Measurements from ENCODE around the gene NEU4.
"Not testable (repeated sequence)": the region's sequence is repeated elsewhere in the genome, so short reads cannot be mapped to it uniquely, and the experiment has no call there.

Gene NEU4

DNA sequence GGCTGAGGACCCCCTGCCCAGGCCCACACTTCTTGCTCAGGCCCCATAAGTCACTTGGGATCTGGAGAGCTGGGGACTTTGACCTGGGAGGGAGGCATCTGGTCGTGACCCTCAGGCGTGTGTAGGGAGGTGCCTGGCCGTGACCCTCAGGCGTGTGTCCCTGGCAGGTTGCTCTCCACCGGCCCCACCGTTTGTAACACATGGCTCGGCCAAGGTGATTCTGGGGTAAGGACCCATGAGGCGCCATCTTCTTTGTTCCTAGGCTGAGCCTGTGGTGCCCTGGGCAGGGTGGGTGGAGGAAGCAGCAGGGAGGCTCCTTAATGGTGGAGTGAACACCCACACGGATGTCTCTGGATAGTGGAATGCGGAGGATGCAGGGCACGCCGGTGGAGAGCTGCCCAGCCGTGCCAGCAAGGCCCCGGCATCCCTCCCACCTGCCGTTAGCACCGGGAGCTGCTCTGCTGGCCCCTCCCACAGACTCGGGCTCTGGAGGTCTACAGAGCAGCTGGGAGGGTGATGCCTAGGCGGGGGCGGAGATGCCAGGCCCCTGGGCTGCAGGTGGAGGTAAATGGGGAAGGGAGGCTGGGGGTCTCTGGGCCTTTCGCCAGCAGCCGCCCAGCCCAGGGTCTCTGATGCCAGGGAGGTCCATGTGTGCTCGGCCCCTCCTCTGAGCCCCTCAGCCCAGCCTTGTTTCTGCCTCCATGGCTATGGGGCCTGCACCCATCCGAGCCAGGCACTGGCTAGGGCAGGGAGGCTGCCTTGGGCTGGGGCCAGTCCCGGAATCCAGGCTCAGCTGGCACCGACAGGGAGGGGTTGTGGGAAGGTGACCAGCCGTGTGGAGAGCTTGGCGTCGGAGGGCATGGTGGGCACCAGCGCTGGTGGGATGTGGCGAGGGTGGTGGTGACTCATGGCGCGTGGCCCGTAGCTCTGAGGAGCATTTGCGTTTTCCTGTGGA, 33.5 kb upstream of the NEU4 start:
- DNase-seq, result no peak

DNA sequence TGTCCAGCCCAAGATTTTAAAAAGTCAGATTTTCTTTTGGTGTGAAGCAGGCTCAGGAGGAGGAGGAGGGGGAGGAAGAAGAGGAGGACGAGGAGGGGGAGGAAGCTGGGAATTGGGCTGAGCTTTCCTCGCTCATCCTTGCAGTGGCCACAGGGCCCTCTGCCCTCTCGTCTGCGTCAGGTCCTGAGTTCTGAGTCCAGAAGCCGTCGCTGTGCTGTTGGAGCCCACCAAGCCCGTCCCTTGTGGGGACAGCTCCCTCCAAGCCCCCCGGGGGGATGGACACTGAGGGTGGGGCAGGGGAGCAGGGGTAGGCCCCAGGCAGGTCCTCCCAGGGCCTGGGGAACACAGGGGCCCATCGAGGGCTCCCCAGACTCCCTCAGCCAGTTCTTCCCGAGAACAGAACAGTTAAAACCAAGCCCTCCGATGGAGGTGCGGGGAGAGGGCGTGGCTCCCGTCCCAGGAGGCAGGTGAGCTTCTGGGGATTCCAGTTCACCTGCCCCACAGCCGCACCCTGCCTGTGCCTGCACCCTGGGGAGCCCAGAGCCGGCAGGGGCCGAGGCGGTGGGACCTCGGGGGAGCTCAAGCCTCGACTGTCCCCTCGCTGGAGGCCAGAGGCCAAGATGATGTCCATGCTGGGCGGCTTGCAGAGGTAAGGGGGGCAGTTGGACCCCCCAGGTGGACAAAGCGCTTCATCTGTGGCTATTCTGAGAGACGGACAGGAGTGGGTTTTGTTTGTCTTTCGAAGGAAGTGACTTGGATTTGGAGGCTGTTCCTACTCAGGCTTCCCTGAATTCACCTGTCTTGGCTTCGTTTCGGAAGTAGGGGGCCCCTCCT, 32.4 kb upstream of the NEU4 start, which contains the start of gene GAL3ST2:
GAL3ST2 (plus strand) TSS at position 487 of the 834 bp plus-strand sequence; CDS start at position 621, 134 bp downstream.
- no peak for DNase-seq

GRCh38 chr2:241777170-241777685, 31.8 kb upstream of the NEU4 start:
- peak; percentile 3 for DNase-seq

DNA sequence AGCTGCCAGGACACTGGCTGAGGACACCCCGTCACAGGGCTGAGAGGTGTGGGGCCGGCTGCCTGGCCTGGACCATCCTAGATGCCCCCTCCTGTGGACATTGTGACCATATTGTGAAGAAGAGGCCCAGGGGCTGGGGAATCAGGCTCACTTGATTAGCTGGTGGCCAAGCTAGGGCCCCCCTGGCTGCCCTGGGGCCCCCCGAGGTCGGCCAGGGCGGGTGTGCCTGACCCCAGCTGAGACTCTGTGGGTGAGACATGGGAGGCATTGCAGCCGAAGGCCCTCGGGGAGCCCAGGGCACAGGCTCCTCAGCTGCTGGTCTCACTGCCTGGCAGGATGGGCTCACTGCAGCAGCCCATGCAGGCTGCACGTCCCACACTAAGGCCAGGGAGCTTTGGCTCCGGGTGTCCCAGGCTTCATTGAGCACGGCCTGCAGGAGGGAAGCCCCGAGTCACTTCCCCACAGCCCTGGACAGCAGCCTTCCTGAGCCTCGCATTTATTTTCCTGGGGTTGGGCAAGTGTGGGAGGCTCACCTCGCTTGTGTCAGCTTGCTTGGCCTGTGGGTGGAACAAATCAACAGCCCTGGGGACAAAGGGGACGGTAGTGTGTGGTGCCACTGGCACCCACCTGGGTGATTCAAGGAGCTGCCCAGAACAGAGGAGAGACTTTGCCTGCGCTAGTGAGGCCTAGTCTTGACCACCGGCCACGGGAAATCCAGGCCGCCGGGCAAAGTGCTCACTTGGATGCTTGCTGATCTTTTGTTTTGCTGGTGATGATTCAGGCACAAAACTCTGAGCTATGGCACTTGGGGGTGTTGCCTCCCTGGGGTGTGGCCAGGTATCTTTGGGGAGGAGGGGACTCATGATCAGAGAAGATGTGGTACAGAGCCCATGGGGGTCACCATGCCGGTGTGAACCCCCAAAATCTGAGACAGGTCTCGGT, 31.0 kb upstream of the NEU4 start:
- DNase-seq, result no peak

DNA sequence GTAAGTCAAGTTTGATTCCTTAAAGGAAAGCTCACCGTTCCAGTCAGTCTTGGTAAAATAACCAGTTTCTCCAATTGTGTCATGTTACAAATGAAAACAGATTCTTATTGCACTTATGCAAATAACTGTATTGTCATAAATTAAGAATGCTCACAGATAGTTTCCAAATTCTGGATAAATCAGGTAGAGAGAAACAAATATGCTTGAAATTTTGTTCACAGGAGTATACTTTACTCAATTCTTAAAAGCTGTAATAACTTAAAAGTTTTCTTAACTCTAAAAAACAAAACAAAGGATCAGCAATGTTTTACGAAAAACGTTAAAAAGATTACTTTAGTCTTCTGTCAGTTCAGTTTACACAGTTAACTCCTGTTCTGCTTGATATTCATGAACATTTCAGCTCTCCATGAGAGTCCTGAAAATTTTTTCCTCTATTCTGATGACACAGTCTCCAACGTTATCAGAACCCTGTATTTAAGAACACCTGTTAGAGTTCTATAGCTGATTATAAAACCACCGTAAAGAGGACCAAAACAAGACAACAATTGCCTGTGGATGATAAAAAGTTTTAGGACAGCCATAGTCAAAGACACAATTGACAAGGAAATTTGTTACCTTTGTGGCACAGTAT, 27.9 kb upstream of the NEU4 start:
- DNase-seq, result no peak

DNA sequence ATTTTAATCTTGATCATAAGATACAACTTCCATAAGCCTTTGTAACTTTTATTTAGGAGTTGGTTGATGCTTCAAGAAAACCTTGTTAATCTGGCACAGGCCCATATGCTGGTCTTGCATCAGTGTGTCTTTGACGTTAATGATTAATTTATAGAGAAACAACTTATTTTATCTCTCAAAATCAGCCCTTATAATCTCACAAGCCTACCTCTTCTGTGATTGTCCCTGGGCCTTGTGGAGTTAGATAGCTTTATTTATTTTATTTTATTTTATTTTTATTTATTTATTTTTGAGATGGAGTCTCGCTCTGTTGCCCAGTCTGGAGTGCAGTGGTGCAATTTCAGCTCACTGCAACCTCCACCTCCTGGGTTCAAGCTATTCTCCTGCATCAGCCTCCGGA, 26.9 kb upstream of the NEU4 start:
- not testable (repeated sequence) for DNase-seq

GRCh38 chr2:241788135-241788534, 20.9 kb upstream of the NEU4 start:
- DNase-seq, result no peak

DNA sequence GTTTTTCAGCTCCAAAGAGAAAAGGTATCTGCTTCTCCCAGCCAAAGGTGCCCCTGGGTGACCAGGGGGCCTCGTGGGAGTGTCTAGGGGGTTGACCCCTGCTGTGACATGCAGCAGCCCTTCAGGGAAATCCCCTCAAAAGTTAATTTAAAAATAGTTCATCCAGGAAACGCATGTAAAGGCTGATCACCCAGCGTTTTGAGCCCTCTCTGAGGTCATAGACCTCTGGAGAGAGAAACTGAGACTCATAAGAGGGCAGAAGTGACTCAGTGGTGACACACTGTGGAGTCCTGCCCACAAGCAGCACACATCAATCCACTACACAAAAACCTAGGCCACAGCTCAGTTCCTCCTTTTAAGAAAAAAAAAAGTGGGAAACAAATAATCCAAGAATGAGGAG, 20.4 kb upstream of the NEU4 start:
- peak; percentile 3 for DNase-seq

GRCh38 chr2:241791385-241791784, 17.6 kb upstream of the NEU4 start:
- DNase-seq, result not testable (repeated sequence)

DNA sequence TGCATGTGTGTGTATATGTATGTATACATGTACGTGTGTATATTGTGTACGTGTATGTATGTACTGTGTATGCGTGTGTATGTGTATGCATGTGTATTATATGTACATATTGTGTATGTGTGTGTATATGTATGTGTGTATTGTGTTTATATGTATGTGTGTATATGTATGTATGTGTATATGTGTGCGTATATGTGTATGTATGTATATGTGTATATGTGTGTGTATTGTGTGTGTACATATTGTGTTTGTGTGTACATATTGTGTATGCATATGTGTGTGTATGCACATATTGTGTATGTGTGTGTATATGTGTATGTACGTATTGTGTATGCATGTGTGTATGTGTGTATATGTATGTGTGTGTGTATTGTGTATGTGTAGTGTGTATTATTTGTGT, 15.6 kb upstream of the NEU4 start:
- DNase-seq, result no peak

DNA sequence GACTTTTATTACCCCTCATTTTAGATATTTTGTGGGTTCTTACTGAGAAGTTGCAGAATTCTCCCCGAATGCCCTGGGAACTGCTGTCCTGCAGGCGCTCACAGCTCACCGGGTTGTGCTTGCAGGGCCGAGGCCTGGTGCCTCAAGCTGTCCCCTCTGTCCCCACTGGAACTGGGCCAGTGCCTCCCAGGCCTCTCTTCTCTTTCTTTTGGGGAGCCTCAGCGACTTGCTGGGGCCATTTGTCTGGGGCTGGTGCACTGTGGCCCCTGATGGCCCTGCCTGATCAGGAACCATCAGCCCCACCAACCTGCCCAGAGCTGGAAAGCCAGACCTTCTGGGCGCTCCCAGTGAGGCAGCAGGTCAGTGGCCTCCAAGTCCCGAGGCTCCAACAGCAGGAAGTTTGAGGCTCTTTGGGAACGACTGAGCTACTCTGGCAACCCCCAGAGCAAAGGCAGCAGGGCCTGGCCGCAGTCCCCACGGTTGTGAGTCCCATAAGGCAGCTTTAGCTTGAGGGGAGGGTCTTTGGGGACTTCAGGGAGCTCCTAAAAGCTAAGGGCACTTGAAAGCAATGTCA, 14.7 kb upstream of the NEU4 start:
- no peak for DNase-seq

- DNase-seq, result no peak
Observed at GRCh38 chr2:241795021-241795999, 13.7 kb upstream of the NEU4 start.

GRCh38 chr2:241796209-241796608, 12.8 kb upstream of the NEU4 start:
- DNase-seq, result no peak

- no peak for DNase-seq
Observed at GRCh38 chr2:241796610-241797138, 12.3 kb upstream of the NEU4 start.

- peak; percentile 2 for DNase-seq
Observed at GRCh38 chr2:241797441-241798080, 11.4 kb upstream of the NEU4 start.

DNA sequence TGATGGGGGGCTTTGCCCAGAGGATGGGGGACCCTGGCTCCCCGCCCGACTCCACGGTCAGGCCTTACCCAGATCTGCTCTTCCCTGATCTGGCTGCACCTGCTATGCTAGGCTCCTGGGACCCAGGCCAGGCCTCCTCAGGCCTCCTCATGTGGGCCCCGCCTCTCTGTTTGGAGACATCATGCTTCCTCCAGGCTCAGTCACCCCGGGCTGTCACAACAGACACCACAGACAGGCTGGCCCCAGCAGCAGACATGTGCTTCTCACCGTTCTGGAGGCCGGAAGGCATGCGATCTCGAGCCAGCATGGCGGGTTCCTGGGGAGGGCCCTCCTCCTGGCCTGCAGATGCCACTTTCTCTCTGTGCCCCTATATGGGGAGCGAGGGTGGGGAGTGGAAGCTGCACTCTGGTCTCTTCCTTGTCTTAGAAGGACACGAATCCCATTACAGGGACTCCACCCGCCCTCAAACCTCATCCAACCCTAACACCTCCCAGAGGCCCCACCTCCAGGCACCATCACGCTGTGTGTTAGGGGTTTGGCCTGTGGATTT, 10.8 kb upstream of the NEU4 start:
- no peak for DNase-seq

DNA sequence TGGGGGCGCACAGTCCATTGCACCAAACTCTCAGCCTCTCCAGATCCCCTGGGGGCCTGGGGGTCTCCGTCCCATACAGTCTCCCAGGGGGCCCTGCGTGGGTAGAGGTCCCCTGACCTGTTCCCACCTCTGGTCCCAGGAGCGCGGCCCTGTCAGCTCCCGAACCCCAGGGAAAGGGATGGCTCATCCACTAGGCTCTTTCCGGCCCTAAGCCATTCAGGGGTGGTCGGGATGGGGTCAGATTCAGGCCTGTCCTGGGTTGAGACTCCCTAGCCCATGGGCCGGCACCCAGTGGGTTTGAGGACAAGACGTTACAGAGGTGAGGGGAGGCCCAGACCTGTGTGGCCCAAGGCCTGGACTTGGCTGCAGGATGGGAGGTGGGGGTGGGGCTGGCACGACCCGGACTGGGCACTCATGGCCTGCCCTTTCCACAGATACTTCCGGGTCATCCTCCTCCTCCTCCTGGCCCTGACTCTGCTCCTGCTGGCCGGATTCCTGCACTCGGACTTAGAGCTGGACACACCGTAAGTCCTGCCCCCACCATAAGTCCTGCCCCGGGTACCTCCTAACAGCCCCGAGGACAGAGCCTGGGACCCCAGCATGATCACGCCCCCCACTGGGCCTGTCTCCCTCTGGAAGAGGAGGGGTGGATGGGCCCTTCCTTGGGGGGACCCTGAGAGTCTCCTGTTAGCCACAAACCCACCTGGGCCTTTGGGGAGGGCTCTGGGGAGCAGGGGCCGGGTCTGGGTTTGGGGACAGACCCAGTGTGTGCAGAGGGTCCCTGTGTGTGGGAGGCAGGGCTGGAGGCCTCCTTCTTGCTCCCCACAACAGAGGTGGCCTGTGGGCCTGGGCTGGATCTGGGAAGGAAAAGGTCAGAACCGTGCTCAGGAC, 10.1 kb upstream of the NEU4 start:
- DNase-seq, result peak; percentile 2
